H1 (cell line): Measurements from ENCODE around the gene KIF11. TPM values are rescaled to one million over a fixed set of nuclear protein-coding genes. Genes with fewer than 3 reads are reported as not detected.

Experiments
- GABPA ChIP-seq: IDR thresholded peaks from 2 replicates; pipeline ENCODE4 v1.6.1; 2011; ENCODE audit warnings: mild to moderate bottlenecking, low read length, moderate library complexity, borderline replicate concordance; ENCODE audit not compliant: insufficient read depth
- SP2 ChIP-seq: IDR thresholded peaks from 2 replicates; pipeline ENCODE4 v1.6.1; 2012; ENCODE audit warnings: mild to moderate bottlenecking, low read length, inconsistent platforms
- polyA plus RNA-seq, 7 experiments: library from polyadenylated mRNA; depleted of rRNA in 3 of 7; stranded (reverse) in 5 of 7; unstranded in 2 of 7; fragments of >200 nt in 5 of 7; fragments of 200-250 nt in 2 of 7; gene quantifications; 1 replicate in 5 of 7; 2 replicates in 1 of 7; 4 replicates in 1 of 7; pipeline versions ENCODE4 v1.2.1 to v1.2.3, GENCODE V29; 2011 to 2013; ENCODE audit warnings: missing spikeins in 2 of 7, mixed read lengths in 2 of 7
- total RNA-seq: library from RNA; stranded (reverse); fragmentation: NEBNext Ultra II Directional; extraction: Animal tissue kit (Norgen Biotek cat#: 25700); gene quantifications from 2 replicates; pipeline ENCODE4 v1.2.1, GENCODE V29; 2021
- TF ChIP-seq, protein P1 (sequence below): fragments of 300-600 bp; sonication (generic); IDR thresholded peaks from 2 replicates; pipeline ENCODE4 v1.7.1; 2012; ENCODE audit warnings: low read length, moderate library complexity, mild to moderate bottlenecking, inconsistent platforms; ENCODE audit not compliant: insufficient replicate concordance

Gene KIF11
- total and polyA plus RNA-seq, 2 of the 8 experiments (the other 6 are each of a cell fraction or from before 2014, with no cell fraction given), result 11.1 to 59.2 TPM

GRCh38 chr10:92567952-92568600, 24.9 kb upstream of the KIF11 start (continued):
- TF ChIP-seq, protein P1, sequence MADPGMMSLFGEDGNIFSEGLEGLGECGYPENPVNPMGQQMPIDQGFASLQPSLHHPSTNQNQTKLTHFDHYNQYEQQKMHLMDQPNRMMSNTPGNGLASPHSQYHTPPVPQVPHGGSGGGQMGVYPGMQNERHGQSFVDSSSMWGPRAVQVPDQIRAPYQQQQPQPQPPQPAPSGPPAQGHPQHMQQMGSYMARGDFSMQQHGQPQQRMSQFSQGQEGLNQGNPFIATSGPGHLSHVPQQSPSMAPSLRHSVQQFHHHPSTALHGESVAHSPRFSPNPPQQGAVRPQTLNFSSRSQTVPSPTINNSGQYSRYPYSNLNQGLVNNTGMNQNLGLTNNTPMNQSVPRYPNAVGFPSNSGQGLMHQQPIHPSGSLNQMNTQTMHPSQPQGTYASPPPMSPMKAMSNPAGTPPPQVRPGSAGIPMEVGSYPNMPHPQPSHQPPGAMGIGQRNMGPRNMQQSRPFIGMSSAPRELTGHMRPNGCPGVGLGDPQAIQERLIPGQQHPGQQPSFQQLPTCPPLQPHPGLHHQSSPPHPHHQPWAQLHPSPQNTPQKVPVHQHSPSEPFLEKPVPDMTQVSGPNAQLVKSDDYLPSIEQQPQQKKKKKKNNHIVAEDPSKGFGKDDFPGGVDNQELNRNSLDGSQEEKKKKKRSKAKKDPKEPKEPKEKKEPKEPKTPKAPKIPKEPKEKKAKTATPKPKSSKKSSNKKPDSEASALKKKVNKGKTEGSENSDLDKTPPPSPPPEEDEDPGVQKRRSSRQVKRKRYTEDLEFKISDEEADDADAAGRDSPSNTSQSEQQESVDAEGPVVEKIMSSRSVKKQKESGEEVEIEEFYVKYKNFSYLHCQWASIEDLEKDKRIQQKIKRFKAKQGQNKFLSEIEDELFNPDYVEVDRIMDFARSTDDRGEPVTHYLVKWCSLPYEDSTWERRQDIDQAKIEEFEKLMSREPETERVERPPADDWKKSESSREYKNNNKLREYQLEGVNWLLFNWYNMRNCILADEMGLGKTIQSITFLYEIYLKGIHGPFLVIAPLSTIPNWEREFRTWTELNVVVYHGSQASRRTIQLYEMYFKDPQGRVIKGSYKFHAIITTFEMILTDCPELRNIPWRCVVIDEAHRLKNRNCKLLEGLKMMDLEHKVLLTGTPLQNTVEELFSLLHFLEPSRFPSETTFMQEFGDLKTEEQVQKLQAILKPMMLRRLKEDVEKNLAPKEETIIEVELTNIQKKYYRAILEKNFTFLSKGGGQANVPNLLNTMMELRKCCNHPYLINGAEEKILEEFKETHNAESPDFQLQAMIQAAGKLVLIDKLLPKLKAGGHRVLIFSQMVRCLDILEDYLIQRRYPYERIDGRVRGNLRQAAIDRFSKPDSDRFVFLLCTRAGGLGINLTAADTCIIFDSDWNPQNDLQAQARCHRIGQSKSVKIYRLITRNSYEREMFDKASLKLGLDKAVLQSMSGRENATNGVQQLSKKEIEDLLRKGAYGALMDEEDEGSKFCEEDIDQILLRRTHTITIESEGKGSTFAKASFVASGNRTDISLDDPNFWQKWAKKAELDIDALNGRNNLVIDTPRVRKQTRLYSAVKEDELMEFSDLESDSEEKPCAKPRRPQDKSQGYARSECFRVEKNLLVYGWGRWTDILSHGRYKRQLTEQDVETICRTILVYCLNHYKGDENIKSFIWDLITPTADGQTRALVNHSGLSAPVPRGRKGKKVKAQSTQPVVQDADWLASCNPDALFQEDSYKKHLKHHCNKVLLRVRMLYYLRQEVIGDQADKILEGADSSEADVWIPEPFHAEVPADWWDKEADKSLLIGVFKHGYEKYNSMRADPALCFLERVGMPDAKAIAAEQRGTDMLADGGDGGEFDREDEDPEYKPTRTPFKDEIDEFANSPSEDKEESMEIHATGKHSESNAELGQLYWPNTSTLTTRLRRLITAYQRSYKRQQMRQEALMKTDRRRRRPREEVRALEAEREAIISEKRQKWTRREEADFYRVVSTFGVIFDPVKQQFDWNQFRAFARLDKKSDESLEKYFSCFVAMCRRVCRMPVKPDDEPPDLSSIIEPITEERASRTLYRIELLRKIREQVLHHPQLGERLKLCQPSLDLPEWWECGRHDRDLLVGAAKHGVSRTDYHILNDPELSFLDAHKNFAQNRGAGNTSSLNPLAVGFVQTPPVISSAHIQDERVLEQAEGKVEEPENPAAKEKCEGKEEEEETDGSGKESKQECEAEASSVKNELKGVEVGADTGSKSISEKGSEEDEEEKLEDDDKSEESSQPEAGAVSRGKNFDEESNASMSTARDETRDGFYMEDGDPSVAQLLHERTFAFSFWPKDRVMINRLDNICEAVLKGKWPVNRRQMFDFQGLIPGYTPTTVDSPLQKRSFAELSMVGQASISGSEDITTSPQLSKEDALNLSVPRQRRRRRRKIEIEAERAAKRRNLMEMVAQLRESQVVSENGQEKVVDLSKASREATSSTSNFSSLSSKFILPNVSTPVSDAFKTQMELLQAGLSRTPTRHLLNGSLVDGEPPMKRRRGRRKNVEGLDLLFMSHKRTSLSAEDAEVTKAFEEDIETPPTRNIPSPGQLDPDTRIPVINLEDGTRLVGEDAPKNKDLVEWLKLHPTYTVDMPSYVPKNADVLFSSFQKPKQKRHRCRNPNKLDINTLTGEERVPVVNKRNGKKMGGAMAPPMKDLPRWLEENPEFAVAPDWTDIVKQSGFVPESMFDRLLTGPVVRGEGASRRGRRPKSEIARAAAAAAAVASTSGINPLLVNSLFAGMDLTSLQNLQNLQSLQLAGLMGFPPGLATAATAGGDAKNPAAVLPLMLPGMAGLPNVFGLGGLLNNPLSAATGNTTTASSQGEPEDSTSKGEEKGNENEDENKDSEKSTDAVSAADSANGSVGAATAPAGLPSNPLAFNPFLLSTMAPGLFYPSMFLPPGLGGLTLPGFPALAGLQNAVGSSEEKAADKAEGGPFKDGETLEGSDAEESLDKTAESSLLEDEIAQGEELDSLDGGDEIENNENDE, result no peak
- TF ChIP-seq GABPA (no peak), SP2 (no peak)
